Measurements from ENCODE around the gene DLL3.
A peak's percentile ranks its signal among the peaks of the same experiment; 100 is the strongest.
"Not testable (repeated sequence)": the region's sequence is repeated elsewhere in the genome, so short reads cannot be mapped to it uniquely, and the experiment has no call there.

The DLL3 gene

GRCh38 chr19:39498798-39499642 is at the start of gene DLL3:
DLL3 (plus strand) TSS chr19:39498947; CDS start chr19:39498975, 28 bp downstream.
- no peak for FAIRE-seq

- no peak for FAIRE-seq
These were observed 49.5 kb upstream of the DLL3 start for GRCh38 chr19:39449116-39449797.

GRCh38 chr19:39451257-39451656 is 47.5 kb upstream of the DLL3 start:
- FAIRE-seq = not testable (repeated sequence)

- FAIRE-seq = no peak
These were observed 35.3 kb upstream of the DLL3 start for GRCh38 chr19:39463403-39463802.

GRCh38 chr19:39465956-39466747 is 32.6 kb upstream of the DLL3 start:
- no peak for FAIRE-seq

GRCh38 chr19:39467941-39468340 is 30.8 kb upstream of the DLL3 start:
- no peak for FAIRE-seq

- FAIRE-seq = no peak
These were observed 29.7 kb upstream of the DLL3 start for GRCh38 chr19:39469036-39469435.

- no peak for FAIRE-seq
These were observed 29.2 kb upstream of the DLL3 start for GRCh38 chr19:39469567-39469966.

- no peak for FAIRE-seq
These were observed 27.9 kb upstream of the DLL3 start for GRCh38 chr19:39470724-39471339.

GRCh38 chr19:39471756-39472536 is 26.8 kb upstream of the DLL3 start:
- FAIRE-seq = no peak

- no peak for FAIRE-seq
These were observed 25.9 kb upstream of the DLL3 start for GRCh38 chr19:39472746-39473442.

- no peak for FAIRE-seq
These were observed 25.2 kb upstream of the DLL3 start for GRCh38 chr19:39473443-39473960.

- FAIRE-seq = no peak
These were observed 24.6 kb upstream of the DLL3 start for GRCh38 chr19:39474139-39474620.

GRCh38 chr19:39475748-39476147 is 23.0 kb upstream of the DLL3 start:
- no peak for FAIRE-seq

GRCh38 chr19:39479319-39479801 is 19.4 kb upstream of the DLL3 start:
- not testable (repeated sequence) for FAIRE-seq

GRCh38 chr19:39479916-39480315 is 18.8 kb upstream of the DLL3 start:
- FAIRE-seq = no peak

GRCh38 chr19:39480337-39481228 is 18.2 kb upstream of the DLL3 start, which contains the start of gene TIMM50:
TIMM50 (plus strand) TSS chr19:39480838; CDS start chr19:39480854, 16 bp downstream.
- peak; percentile 83 for FAIRE-seq

- no peak for FAIRE-seq
These were observed 17.6 kb upstream of the DLL3 start for GRCh38 chr19:39481229-39481545.

- no peak for FAIRE-seq
These were observed 17.1 kb upstream of the DLL3 start for GRCh38 chr19:39481676-39482075.

GRCh38 chr19:39483141-39483540 is 15.6 kb upstream of the DLL3 start:
- no peak for FAIRE-seq
